Measurements from ENCODE around the gene DDB1. TPM values are rescaled to one million over a fixed set of nuclear protein-coding genes. Genes with fewer than 3 reads are reported as not detected.

Gene DDB1
- total and polyA plus RNA-seq, 10 of the 15 experiments (the other 5 are each of a cell fraction or from before 2014, with no cell fraction given) = 136 to 272 (median 216) TPM

GRCh38 chr11:61332797-61333549 is at the start of gene DDB1, which contains the start of gene TKFC (continued):
- TF ChIP-seq PAX5 (IDR thresholded peaks at IDR 0.05; ENCODE audit: borderline replicate concordance, low read depth, low read length) (peak; percentile 47; the same call in 1 of the 2 replicates), TAF1 (IDR thresholded peaks at IDR 0.05; ENCODE audit: borderline replicate concordance, low read depth, low read length) (peak; percentile 87), ZNF217 (IDR thresholded peaks at IDR 0.05) (no peak), FOXM1 (IDR thresholded peaks at IDR 0.05; ENCODE audit: low read depth, low read length) (no peak), SMC3 (IDR thresholded peaks at IDR 0.05; ENCODE audit: borderline replicate concordance, low read length) (no peak), LARP7 (IDR thresholded peaks at IDR 0.05) (peak; percentile 68; the same call in 1 of the 2 replicates), CEBPZ (IDR thresholded peaks at IDR 0.05; ENCODE audit: low read depth, low read length) (no peak)

- Histone ChIP-seq H4K20me1 (ENCODE audit: control insufficient read depth, insufficient read depth) (no peaks in the 10 kb centered on the region), H3K27ac (ENCODE audit: control insufficient read depth, insufficient read depth) (no peak overlapping the region), H3K4me2 (ENCODE audit: control insufficient read depth, insufficient read depth) (no peak overlapping the region), H3K4me3 (no peak overlapping the region), H3K9me3 (replicated peaks; ENCODE audit: control insufficient read depth, insufficient read depth, low read length) (no peaks in the 10 kb centered on the region), H2AFZ (ENCODE audit: control insufficient read depth, low read depth, low read length) (no peak overlapping the region), H3K4me1 (ENCODE audit: control insufficient read depth, insufficient read depth, low read length) (no peaks in the 10 kb centered on the region), H3K9ac (ENCODE audit: control insufficient read depth, insufficient read depth, low read length) (no peak overlapping the region), H3K27me3 (replicated peaks in 1 of 2; ENCODE audit: control insufficient read depth in 2 of 2, insufficient read depth in 2 of 2, low read length in 1 of 2) (no peaks in the 10 kb centered on the region), H3K36me3 (ENCODE audit: control insufficient read depth in 2 of 2, insufficient read depth in 2 of 2, low read length in 1 of 2) (peaks cover 0 to 1% of the 10 kb centered on the region in 2 experiments; a peak in 1 of 4 replicates), H3K79me2 (ENCODE audit: control insufficient read depth, insufficient read depth, low read length) (no peaks in the 10 kb centered on the region)
- ChIA-PET RAD21 (ENCODE audit: unreplicated experiment) (interaction anchor here (1.0 kb wide), 1 partner anchor 45 kb away, joined by 6 read pairs; no protein-coding TSS in a partner anchor), POLR2A (interaction anchor here (2.3 to 8.3 kb wide), 2 partner anchors 11 to 45 kb away, joined by 6 to 86 read pairs; partner anchors contain the start of genes DDB1 and TKFC), SMC1A (ENCODE audit: uncharacterized antibody, unreplicated experiment) (interaction anchor here (1.1 to 9.7 kb wide), 3 partner anchors 10 to 45 kb away, joined by 3 to 414 read pairs (median 122); partner anchors contain the start of genes CYB561A3, DDB1, TKFC and TMEM138), CTCF (interaction anchor here (1.0 to 9.0 kb wide), 3 partner anchors 23 to 43 kb away, joined by 3 to 729 read pairs (median 6); partner anchors contain the start of genes DDB1 and TKFC)
- ATAC-seq = no peak
- WGBS (ENCODE audit: insufficient coverage, insufficient replicate concordance, low lambda C conversion rate, missing lambda C conversion rate) = 87% methylated on average over 9 of the region's 9 CpGs
- intact Hi-C loops (cut with micrococcal nuclease; ENCODE audit: unreplicated experiment) (no loop called here), in situ Hi-C loops (cut with MboI) (no loop called here)
- no peak for DNase-seq (ENCODE audit: low read depth, low spot score)
- no peak for FAIRE-seq
- no TSS peak for BruUV-seq (replicated peaks)
- TF ChIP-seq CBFB (IDR thresholded peaks at IDR 0.05; ENCODE audit: low read depth) = no peak
- no peak for TF ChIP-seq EED (IDR thresholded peaks at IDR 0.05; ENCODE audit: low read depth)
- no peak for TF ChIP-seq GABPA (IDR thresholded peaks at IDR 0.05; ENCODE audit: low read depth)
- no peak for TF ChIP-seq MTA3 (IDR thresholded peaks at IDR 0.05; ENCODE audit: borderline replicate concordance, low read length)
- TF ChIP-seq ZBED1 (IDR thresholded peaks at IDR 0.05; ENCODE audit: borderline replicate concordance) = no peak
- TF ChIP-seq TCF7 (IDR thresholded peaks at IDR 0.05; ENCODE audit: borderline replicate concordance) = no peak
- no peak for TF ChIP-seq EGR1 (IDR thresholded peaks at IDR 0.05; ENCODE audit: borderline replicate concordance in 1 of 2, low read depth in 2 of 2, low read length in 2 of 2)
- no peak for TF ChIP-seq IRF5 (IDR thresholded peaks at IDR 0.05; ENCODE audit: borderline replicate concordance)
- TF ChIP-seq WRNIP1 (IDR thresholded peaks at IDR 0.05; ENCODE audit: borderline replicate concordance, low read depth, low read length) = no peak
Measured at GRCh38 chr11:61380884-61381283, 48.0 kb upstream of the DDB1 start.

All from GM12878 (cell line).